Muscle of arm (tissue), 12 donors: ENCODE measurements around the gene HOXB3. TPM values are rescaled to one million over a fixed set of nuclear protein-coding genes. Genes with fewer than 3 reads are reported as not detected.
A peak's percentile ranks its signal among the peaks of the same experiment; 100 is the strongest.

Source experiments
- DNase-seq: peaks from one replicate; pipeline ENCODE4 v3.0.0-alpha.2; 2013
- polyA plus RNA-seq, 12 donors: library from polyadenylated mRNA; unstranded; fragments of 120-200 nt; gene quantifications; one replicate each; pipeline ENCODE4 v1.2.1, GENCODE V29; 2013; ENCODE audit not compliant: insufficient read length in 12 of 12

HOXB3 gene
- polyA plus RNA-seq, 12 donors: 4.0 to 42.9 (median 13.4) TPM; not detected in 1

- DNase-seq: no peak
Observed at GRCh38 chr17:48588074-48588415, 2.0 kb downstream of the HOXB3 start.

GRCh38 chr17:48587276-48588073 lies 2.6 kb downstream of the HOXB3 start:
- no peak for DNase-seq

GRCh38 chr17:48586355-48587258 lies 3.4 kb downstream of the HOXB3 start:
- DNase-seq: no peak

GRCh38 chr17:48584223-48584741 lies 5.8 kb downstream of the HOXB3 start:
- DNase-seq: no peak

GRCh38 chr17:48583708-48584222 lies 6.3 kb downstream of the HOXB3 start:
- DNase-seq: no peak

- DNase-seq: no peak
Observed at GRCh38 chr17:48582750-48583069, 7.3 kb downstream of the HOXB3 start.

- DNase-seq: no peak
Observed at GRCh38 chr17:48579760-48580554, 10.1 kb downstream of the HOXB3 start.

- DNase-seq: no peak
Observed at GRCh38 chr17:48579471-48579759, 10.6 kb downstream of the HOXB3 start.

- no peak for DNase-seq
Observed at GRCh38 chr17:48578616-48579470, 11.2 kb downstream of the HOXB3 start.

- peak; percentile 70 for DNase-seq
Observed at GRCh38 chr17:48577946-48578615, 12.0 kb downstream of the HOXB3 start, which contains the start of gene HOXB4. TSS of gene HOXB4 (minus strand) at chr17:48578350. CDS start at chr17:48578319, 31 bp downstream.

GRCh38 chr17:48577330-48577945 lies 12.6 kb downstream of the HOXB3 start:
- DNase-seq: no peak

GRCh38 chr17:48576479-48577309 lies 13.3 kb downstream of the HOXB3 start:
- no peak for DNase-seq

GRCh38 chr17:48575673-48576478 lies 14.2 kb downstream of the HOXB3 start:
- no peak for DNase-seq

- DNase-seq: no peak
Observed at GRCh38 chr17:48575066-48575582, 14.9 kb downstream of the HOXB3 start.

- DNase-seq: no peak
Observed at GRCh38 chr17:48574505-48575065, 15.5 kb downstream of the HOXB3 start.

- DNase-seq: no peak
Observed at GRCh38 chr17:48571826-48572417, 18.1 kb downstream of the HOXB3 start.
